GM21786 (cell line): Measurements from ENCODE around the gene RPS6KA2.

Experiments used
- ATAC-seq: cut with Tn5 transposase; IDR thresholded peaks from one replicate; pipeline ENCODE4 v1.9.1; 2021; ENCODE audit not compliant: unreplicated experiment

Gene RPS6KA2

DNA sequence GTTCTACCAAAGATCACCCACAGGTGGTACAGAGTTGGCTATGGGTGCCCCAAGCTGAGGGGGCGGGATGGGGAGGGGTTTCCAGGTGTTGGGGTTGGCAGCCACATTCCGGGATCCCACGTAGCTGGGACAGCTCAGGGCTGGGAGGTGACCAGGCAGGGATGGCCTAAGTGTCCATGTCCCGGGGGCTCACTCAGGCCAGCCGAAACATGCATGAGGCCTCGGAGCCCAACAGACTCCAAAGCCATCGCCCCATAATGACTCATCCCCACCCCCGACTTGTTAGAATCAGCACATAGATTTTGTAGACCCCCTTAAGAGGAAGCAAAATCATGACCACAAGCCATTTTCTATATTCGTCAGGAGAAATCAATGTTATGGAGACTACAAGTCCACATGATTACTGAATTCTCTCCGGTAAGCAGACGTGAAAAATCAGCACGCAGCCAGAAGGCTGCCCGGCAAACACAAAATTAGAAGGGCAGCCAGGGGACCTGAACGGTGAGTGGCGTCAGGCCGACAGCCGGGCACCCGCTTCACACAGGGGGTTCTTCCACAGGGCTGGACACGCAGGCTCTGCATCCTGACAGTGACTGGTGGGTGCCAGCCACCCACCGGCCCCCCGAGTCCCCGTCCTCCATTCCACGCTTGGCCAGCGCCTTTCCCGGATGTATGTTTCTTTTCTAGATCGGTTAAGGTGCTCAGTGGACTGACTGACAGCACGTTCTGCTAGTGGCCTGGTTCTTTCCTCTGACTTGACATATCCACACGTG, 121.7 kb downstream of the RPS6KA2 start:
- ATAC-seq, result no peak

DNA sequence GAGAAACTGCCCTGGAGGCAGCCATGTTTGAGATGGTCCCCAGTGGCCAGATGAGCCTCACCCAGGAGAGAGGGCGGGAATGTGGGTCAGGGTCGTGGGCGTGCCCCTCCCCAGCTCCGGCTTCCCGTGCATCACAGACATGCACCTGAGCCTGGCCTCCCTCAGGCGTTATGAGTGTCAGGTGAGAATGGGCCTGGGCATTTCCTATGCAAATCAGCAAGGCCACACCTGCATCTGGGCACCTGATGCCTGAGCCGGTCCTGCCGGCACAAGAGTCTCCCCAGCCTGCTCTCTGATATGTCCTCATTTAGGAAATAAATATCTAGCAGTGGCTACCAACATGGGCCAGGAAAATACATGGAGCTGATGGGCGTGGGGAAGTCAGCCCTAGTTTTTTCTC, 123.0 kb downstream of the RPS6KA2 start:
- ATAC-seq, result no peak

DNA sequence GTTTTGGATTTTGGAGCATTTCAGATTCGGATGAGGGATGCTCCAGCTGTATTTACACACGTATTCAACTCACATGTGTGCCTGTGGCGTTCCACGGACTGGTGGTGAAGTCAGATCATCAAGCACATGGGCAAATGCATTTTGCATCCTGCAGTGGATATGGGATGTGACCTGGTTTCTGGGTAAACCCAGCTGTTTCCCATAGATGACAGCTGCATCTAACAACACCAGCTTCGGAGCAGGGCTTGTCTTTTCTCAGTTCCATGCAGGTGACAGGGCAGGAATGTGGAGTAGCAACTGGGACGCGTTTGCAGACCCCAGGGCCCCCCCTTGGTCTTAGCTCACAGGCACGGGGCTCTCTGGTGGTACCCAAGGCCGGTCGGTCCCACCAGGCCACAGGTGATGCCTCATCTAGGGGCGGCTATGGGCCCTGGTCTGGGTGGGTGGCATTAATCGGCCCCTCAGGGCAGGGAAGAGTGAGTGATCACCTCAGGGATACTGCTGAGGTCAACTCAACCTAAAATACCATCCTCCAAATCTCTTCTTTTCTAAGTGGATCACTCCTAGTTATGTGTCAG, 123.8 kb downstream of the RPS6KA2 start:
- ATAC-seq, result no peak

DNA sequence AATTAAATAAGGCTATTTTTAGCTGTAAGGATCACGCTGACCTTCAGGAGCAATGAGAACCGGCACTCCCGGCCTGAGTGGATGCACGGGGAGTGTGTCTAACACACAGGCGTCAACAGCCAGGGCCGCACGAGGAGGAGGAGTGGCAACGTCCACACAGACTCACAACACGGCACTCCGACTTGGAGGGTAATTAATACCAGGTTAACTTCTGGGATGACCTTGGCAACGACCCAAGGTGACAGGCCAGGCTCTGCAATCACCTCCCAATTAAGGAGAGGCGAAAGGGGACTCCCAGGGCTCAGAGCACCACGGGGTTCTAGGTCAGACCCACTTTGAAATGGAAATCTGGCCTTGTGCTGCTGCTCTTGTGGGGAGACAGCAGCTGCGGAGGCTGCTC, 124.6 kb downstream of the RPS6KA2 start:
- no peak for ATAC-seq

DNA sequence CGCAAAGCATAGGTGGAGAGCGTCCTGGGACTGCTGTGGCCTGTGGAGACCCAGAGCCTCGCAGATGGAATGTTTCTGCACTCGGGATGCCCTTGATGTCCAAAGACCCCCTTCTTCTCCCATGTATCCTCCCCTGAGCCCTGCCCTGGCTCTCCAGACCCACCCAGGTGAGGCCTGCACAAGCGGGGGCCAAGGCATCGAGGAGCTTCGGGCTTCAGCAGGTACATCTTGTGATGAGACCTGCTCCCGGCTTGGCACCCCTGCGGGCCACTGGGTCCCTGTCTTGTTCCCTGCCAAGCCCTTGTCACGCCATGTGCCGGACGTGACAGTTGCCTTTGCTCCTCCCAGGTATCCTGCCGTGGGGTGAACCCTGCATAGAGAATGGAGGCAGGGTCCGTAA, 125.8 kb downstream of the RPS6KA2 start:
- ATAC-seq, result no peak

DNA sequence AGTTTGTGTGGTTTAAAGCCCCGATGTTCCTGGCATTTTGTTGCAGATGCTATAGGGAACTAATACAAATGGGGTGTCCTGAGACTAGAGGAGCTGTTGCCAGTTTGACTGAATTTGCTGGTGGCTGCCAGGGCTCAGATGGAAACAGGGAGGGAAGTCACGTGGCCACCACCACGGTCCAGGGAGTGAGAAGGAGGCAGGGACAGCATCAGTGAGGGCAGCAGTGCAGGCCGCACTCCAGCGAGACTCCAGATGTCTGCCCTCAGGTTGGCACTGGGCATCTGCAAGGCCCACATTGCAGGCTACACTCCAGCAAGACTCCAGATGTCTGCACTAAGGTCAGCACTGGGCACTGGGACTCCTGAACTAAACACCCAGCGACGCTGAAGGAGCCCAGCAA, 126.8 kb downstream of the RPS6KA2 start:
- no peak for ATAC-seq

DNA sequence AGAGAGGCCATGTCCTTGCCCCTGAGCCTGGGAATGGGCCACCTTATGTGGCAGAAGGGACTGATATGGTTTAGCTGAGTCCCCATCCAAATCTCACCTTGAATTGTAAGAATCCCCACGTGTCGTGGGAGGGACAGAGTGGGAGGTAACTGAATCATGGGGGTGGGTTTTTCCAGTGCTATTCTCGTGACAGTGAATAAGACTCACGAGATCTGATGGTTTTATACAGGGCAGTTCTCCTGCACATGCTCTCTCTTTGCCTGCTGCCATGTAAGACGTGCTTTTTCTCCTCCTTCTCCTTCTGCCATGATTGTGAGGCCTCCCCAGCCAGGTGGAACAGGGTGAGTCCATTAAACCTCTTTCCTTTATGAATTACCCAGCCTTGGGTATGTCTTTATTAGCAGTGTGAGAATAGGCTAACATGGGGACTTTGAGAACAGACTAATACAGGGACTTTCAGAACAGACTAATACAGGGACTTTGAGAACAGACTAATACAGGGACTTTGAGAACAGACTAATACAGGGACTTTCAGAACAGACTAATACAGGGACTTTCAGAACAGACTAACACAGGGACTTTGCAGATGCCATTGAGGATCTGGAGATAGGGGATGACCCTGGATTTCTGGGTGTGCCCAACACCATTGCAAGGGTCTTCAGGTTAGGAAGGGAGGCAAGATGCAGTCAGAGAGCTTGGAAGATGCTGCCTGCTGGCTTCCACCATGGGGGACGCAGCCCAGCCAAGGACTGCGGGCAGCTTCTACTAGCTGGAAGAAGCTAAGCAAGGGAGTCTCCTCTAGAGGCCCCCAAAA, 127.5 kb downstream of the RPS6KA2 start:
- ATAC-seq, result no peak

DNA sequence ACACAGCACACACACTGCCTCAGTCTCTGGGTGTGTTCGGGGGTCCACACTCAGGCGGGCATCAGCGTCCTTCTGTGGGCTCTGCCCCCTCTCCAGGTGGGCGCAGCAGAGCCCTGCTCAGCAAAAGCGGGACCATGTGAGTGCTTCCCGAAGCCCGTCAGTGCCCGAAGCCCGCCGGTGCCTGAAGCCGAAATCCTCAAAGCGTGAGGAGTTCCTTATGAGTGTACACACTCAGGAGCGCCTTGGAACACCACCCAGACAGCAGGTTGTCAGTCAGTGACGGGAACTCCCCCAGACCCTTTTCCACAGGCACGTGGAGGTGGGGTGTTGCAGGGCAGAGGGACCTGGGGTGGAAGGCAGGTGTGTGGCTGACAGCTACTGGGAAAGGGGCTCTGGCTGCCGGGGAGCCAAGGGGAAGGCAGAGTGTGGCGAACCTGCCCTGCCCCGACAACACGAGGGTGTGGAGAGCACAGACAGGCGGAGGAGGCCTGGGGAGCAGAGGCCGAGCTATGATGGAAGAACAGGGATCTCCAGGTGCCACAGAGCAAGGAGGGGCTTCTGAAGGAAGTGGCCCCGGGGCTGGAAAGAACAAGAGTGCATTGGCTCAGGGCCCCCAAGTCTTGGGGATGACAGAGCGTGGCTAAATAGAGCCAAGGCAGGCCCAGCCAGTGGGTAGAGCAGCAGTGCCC, 128.2 kb downstream of the RPS6KA2 start:
- ATAC-seq, result no peak

DNA sequence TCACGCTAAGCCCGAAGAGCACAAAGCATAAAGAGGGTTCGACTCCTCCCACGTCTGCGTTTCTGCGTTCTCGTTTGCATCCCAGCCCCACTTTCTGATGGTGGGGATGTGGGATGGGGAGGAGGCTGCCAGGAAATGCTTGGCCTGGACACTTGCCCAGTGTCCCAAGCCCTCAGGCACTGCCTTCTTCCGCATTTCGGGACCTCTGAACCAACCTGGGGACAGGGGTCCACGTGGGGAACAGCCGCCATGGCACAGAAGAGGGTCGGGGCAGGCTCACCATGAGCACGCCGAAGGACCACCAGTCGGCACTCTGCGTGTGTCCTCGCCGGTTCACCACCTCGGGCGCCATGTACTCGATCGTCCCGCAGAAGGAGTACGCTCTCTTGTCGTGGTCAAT, 128.8 kb downstream of the RPS6KA2 start:
- ATAC-seq, result no peak

DNA sequence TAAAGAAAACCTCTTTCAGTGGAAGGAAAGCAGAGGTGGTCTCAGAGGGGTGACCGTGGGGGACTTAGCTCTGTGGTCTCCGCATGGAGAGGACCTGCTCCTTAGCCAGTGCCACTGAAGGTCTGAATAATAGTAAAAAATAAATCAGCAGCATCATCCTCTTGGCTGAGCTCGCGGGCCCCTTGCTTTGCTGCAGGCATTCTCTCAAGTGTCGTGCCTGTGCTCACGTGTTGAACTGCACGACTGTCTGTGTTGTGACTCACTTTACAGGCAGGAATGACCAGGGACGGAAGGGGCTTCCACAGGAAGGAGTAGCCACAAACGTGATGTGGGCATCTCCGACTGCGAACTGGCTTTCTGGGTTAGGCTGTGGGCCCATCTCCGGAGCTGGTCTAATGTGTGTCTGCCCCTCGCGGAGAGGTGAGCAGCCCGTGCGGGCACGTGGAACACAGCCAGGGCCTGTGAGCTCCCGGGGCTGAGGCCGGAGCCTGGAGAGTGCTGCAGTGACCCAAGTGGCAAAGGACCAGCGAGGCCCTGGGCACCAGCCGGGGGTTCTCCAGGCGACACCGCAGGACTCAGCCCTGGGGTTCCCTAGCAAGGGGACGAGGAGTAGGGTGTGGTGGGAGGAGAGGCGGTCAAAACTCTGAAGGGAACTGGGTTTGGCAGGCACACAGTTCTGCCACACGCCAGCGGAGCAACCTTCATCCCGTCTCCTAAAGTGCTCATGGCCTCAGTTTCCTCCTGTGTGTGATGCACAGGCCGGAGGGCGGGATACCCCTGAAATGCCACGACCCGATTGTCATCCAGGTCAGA, 129.8 kb downstream of the RPS6KA2 start:
- ATAC-seq, result no peak

DNA sequence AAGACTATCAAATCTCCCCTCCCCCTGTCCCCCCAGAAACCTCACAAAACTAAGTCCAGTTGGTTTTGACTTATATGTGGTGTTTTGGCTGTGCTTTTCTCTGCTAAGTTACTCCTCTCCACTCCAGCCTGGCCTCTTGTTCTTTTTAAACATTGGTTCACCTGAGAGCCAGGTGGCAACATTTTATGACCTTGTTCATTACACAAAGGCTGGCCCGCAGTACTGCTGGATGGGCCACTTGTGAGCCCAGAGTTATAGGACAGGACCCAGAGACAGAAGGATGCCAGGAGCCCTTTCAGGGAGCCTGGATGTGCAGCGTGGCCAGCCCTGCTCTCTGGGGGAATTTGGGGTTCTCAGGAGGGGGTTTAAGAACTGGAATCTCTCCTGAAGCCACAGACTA, 130.6 kb downstream of the RPS6KA2 start:
- ATAC-seq, result no peak

DNA sequence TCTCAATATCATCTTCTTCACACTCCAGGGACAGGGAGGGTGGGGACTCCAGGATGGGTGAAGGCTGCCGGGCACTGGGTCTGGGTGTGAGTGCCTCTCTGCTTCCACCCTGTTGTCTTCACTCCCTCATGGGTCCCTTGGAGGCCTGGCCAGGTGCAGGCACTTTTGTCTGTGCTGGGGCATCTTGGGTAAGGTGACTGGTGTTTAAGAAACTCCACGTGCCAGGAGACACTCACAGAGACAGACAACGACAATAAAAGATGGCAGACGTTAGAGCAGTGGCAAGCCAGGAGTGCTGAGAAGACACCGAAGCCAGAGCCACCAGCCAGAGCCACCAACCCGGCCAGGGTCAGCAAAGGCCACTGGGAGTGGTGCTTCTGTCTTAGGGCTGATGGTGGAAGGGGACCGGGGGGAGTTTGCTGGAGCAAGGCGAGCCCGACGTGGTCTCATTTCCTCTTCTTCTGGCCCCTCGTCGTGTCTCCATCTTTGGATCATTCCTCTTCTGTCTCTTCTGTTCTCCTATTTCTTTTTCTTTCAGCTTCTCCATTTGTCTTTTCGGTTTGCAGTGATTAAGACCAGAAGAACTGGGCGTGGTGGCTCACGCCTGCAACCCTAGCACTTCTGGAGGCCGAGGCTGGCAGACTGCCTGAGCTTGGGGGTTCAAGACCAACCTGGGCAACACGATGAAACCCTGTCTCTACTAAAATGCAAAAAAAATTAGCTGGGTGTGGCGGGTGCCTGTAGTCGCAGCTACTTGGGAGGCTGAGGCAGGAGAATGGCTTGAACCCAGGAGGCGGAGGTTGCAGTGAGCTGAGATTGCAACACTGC, 131.3 kb downstream of the RPS6KA2 start:
- ATAC-seq, result no peak

DNA sequence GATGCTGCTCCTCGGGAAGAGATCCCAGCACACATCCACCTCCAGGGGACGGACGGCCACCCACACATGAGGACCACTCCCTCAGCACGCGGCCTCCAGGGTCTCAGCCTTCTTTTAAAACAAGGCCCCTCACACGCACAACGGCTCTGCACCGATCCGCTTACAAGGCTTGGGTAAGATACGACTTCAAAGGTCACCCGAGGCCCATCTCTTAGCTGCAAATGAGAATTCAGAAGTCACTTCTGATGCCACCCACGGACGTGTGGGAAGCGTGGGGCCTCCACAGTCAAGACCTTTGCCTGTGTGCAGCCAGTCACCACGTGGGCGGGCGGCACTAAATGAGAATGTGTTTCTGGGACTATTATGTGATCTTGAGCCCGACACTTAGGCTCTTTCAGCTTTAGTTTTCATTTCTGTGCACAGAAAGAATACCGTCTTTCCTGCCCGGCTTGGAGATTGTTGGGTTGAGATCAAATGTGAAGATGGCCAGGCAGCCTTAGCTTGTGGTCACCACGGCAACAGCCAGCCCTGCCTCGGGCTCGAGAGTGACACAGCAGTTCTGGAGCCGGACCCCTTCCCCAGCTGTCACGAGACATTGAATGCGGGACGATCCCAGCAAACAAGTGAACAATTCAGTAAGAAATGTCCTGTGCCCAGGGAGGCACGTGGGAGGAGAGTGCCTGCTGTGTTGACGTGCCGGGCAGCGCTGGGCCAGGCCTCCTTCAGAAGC, 132.1 kb downstream of the RPS6KA2 start:
- ATAC-seq, result no peak

DNA sequence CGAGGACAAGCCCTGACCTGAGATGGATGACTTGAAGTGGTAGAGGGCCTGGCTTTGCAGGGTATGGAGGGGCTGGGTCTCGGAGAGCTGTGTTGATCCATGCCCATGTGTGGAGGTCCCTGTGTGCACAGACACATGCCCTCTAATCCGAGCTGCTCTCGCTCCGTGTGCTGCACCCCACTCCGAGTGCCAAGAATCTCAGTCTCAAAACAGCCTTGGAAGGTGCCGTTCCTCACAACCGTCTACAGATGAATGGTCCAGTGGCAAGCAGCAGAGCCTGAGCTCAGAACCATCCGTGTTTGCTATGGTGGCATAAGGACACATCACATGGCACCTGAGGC, 133.0 kb downstream of the RPS6KA2 start:
- ATAC-seq, result no peak

DNA sequence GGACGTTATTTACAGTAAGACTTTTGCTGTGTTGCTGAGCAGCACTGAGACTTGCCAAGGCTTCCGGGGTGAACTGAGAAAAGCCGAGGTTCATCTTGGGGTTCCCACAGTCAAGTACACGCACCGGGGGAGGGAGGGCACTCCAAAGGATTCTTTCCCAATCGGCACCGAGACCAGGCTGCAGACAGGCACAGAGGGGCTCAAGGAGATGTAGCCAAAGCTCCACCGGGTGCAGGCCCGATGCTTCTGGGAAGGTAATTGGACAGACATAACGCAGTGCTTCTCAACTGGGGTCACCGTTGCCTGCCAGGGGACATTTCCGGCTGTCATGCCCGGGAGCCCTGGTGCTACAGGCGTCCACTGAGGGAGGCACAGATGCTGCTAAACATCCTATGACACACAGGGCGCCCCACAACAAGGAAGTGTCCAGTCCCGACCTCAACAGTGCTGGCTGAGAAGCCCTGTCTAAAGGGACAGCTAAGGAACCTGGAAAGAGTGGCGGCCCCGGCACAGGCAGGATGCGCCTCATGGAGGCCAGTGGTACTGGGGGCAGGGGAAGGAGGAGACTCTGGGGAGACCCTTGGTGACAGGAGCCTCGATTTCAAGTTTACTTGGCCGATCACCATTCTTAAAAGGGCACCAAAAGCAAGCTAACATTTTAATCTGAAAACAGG, 133.5 kb downstream of the RPS6KA2 start:
- ATAC-seq, result no peak

DNA sequence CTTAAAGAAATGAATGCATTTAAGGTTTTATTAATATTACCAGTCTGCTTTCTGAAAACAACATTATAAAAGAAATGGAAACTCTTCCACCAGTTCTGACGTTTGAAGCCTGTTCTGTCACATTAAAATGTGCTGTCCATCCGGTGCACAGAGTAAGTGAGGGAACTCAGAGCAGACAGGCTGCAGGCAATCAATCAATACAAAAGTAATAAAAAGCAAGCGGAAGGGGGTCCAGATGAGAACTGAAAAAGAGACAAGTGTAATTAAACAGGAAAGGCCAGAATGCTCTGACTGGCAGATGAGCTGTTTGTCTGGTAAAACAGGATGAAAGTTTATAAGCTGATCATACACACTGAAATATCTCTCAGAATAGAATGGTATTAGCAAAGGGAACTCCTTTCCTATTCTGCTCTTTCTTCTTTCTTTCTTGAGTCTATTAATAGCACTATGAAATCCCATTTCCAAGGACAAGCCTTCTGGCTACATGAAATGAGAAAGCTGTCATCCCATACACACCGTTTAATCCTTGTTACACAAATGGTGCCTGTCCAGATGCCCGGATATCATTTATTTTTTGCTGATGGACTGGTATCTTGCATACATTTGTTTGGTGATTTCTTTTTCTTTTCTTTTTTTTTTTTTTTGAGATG, 134.8 kb downstream of the RPS6KA2 start:
- ATAC-seq, result no peak

DNA sequence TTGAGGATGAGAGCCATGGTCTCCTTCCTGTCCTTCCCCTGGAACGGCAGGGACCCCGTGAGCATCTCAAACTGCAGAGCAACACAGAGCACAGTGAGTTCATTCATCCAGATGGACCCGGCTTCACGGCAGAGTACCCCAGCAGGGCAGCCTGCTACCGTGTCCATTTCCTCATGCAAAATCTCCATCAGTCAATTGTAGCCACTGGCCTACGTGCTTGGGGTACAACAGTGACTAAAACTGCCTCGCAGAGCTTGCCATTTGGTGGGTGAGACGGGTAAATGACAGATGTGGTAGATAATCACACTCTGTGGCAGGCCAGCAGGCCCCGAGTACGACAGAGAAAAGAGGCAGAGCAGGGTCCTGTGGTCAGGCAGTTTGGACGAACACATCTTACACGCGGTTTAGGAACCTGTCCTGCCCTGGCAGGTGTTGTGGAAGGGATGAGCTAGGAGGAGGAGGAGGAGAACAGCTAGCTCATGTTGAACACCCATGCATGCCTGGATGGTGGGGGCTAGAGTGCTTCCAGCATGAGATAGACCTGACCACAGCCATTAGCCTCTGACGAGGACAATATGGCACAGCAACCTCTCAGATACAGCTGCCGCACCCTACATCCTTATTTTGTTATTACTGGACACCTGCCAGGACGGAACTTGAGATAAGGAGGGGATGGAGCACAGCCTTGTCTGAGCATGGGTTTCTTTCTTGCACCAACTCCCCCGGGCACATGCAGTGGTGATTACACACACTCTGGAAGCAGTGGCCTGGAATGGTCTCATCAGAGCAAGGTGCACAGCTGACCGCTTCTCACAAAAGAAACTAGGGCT, 136.2 kb downstream of the RPS6KA2 start:
- ATAC-seq, result no peak
